ENCODE measurements around the gene ZNF358.
A peak's percentile ranks its signal among the peaks of the same experiment; 100 is the strongest.

The ZNF358 gene

GRCh38 chr19:7520131-7521051 is 4.5 kb downstream of the ZNF358 start:
- DNase-seq (ENCODE audit: low read depth), result no peak

- no peak for DNase-seq (ENCODE audit: low read depth)
Measured at GRCh38 chr19:7521551-7522071, 5.7 kb downstream of the ZNF358 start.

DNA sequence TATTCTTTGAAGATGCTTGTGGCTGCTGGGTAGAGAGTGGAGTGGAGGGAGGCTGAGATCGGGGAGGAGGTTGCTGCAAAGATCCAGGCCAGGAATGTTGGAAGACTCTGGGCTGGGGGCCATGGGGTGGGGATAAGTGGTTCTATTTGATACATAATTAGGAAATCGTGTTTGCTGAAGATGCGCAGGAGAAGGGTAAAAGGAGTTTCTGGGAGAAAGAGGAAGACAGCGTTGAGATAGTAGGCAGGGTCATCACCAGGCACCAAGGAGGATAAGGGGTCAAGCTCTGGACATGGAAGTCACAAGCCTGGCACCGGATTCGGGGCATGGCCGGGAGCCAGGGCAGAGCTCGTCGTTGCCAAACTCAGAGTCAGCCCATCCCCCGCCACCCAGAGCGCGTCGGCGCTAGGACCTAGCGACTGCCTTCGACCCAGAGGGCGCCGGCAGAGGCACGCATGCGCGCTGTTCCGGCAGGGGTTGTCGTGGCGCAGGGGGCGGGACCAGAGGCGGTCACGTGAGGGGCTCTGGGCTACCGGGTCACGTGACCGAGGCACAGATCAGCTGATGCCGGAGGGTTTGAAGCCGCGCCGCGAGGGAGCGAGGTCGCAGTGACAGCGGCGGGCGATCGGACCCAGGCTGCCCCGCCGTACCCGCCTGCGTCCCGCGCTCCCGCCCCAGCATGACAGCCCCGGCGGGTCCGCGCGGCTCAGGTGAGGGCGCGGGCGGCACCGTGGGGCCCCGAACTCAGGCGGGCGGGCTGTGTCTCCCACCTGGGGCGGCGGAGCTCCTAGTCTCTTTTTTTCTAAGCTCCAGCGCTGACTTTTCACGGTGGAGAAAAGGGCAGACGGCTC is 6.4 kb downstream of the ZNF358 start, which contains the start of gene MCOLN1:
Gene MCOLN1 (plus strand): TSS at position 553 of the 851 bp plus-strand sequence. CDS start 127 bp downstream, at position 680.
- peak; percentile 98 for DNase-seq (ENCODE audit: low read depth)

- DNase-seq (ENCODE audit: low read depth), result no peak
Measured at GRCh38 chr19:7522923-7523667, 7.2 kb downstream of the ZNF358 start.

DNA sequence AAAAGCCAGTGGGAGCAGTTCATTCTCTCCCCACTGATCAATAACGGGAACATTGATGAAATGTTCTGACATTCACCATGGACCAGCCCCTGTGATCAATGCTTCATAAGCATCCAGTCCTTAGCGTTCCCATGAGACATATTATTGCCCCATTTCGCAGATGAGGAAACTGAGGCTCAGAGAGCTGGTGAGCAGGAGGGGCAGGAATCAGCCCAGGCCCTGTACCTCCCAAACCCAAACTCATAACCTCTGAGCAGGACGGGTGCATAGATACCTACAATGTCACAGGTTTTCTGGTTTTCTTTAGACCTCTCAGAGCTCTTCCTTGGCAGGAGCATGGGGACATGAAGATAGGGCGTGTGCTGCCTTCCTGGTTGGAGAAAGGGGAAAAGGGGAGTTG is 8.6 kb downstream of the ZNF358 start:
- no peak for DNase-seq (ENCODE audit: low read depth)

DNA sequence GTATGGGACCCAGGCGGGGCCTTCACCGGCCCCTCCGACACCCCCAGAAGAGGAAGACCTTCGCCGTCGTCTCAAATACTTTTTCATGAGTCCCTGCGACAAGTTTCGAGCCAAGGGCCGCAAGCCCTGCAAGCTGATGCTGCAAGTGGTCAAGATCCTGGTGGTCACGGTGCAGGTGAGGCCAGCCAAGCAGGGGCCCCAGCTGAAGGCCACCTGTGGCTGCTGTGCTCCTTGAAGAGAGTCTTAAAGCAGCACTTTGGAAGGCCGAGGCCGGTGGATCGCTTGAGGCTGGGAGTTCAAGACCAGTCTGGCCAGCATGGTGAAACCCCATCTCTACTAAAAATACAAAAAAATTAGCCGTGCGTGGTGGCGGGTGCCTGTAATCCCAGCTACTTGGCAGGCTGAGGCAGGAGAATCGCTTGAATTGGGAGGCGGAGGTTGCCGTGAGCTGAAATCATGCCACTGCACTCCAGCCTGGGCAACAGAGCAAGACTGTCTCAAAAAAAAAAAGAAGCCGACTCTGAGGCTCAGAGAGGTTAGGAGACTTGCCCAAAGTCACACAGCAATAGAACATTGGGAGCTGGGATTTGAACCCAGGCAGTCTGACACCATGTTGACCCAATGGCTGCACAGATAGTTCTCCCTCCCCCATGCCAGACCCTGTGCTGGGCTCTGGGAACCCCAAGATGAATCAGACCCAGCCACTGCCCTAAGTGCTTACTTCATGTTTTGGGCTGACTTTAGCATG is 9.3 kb downstream of the ZNF358 start:
- no peak for DNase-seq (ENCODE audit: low read depth)

DNA sequence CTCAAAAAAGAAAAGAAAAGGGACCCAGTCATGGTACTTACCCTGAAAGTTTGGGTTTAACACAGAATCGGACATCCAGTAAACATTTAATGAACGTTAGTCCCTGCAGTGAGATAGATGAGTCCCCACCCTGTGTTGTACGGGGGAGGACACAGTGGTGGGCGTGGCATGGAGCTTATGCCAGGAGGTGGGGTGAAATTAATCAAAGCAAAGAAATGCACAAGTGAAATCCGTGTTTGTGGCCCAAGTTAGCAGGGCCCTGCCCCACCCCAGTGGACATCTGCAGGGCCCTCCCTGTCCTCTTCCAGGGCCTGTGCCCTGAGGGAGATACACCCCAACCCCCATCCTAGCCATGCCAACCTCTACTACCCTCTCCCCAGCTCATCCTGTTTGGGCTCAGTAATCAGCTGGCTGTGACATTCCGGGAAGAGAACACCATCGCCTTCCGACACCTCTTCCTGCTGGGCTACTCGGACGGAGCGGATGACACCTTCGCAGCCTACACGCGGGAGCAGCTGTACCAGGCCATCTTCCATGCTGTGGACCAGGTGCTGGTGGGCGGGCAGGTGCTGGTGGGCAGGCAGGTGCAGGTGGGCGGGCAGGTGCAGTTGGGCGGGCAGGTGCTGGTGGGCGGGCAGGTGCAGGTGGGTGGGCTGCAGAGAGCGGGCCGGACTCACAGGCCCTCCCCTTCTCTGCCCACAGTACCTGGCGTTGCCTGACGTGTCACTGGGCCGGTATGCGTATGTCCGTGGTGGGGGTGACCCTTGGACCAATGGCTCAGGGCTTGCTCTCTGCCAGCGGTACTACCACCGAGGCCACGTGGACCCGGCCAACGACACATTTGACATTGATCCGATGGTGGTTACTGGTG is 10.4 kb downstream of the ZNF358 start:
- DNase-seq (ENCODE audit: low read depth), result no peak

- no peak for DNase-seq (ENCODE audit: low read depth)
Measured at GRCh38 chr19:7527516-7528191, 11.8 kb downstream of the ZNF358 start.

- no peak for DNase-seq (ENCODE audit: low read depth)
Measured at GRCh38 chr19:7528192-7528519, 12.3 kb downstream of the ZNF358 start.

DNA sequence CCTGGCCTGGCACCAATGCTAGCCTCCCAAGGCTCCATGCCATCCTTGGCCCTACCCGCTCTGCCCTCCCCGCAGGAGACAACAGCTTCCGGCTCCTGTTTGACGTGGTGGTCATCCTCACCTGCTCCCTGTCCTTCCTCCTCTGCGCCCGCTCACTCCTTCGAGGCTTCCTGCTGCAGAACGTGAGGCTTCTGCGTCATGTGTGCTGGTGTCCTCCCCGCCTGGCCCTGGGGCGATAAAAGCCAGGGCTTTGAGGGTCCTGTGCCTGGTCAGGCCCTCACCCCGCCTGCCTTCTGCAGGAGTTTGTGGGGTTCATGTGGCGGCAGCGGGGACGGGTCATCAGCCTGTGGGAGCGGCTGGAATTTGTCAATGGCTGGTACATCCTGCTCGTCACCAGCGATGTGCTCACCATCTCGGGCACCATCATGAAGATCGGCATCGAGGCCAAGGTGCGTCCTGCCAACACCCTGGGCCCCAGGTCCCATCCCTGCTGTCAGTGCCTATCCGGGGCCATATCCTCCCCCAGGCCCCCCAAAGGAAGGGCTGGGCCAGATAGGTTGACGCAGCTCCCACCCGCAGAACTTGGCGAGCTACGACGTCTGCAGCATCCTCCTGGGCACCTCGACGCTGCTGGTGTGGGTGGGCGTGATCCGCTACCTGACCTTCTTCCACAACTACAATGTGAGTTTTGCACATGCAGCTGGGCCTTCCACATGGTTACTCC is 12.8 kb downstream of the ZNF358 start:
- DNase-seq (ENCODE audit: low read depth), result no peak

- DNase-seq (ENCODE audit: low read depth), result no peak
Measured at GRCh38 chr19:7529246-7529600, 13.3 kb downstream of the ZNF358 start.

GRCh38 chr19:7529610-7530490 is 13.9 kb downstream of the ZNF358 start:
- no peak for DNase-seq (ENCODE audit: low read depth)

DNA sequence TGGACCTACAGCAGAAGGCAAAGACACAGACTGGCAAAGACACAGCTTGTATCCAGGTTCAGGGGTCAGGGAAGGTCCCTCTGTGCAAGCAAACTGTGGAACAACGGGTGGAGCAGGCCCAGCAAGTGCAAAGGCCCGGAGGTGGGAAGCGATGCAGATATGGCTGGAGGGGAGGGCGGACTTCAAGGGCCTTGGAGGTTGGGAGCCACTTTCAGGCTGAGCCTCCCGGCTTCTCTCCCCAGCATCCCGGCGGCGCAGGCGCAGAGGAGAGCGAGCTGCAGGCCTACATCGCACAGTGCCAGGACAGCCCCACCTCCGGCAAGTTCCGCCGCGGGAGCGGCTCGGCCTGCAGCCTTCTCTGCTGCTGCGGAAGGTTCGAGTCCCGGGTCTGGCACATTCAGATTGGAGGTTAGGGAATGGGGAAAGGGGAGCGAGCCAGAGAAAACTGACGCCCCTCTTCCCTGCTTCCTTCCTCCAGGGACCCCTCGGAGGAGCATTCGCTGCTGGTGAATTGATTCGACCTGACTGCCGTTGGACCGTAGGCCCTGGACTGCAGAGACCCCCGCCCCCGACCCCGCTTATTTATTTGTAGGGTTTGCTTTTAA is 17.5 kb downstream of the ZNF358 start:
- no peak for DNase-seq (ENCODE audit: low read depth)

- peak; percentile 74 for DNase-seq (ENCODE audit: low read depth)
Measured at GRCh38 chr19:7533925-7534480, 18.1 kb downstream of the ZNF358 start.

DNA sequence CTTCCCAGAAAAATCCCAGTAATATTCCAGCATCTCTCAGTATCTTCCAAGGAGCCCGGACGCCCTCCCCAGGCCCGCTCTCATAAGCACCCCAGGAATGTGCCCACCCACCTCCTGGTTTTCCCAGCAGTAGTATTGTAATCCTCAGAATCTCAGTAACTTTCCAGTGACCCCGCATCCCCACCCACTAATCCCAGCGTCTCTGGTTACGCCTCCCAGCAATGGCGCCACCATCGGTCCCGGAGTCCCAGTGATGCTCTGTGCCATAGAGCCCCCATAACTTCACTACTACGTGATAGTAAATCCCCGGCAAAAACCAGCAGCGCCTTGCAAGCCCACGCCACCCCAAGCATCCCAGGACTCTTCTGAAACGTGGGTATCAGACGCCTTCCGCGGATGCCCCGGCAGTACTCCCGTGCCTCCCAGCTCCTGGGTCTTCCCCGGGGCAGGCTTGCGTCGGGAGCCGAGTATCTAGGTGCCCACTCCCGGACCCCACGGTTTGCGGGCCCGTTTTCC is 18.7 kb downstream of the ZNF358 start:
- DNase-seq (ENCODE audit: low read depth), result no peak

DNA sequence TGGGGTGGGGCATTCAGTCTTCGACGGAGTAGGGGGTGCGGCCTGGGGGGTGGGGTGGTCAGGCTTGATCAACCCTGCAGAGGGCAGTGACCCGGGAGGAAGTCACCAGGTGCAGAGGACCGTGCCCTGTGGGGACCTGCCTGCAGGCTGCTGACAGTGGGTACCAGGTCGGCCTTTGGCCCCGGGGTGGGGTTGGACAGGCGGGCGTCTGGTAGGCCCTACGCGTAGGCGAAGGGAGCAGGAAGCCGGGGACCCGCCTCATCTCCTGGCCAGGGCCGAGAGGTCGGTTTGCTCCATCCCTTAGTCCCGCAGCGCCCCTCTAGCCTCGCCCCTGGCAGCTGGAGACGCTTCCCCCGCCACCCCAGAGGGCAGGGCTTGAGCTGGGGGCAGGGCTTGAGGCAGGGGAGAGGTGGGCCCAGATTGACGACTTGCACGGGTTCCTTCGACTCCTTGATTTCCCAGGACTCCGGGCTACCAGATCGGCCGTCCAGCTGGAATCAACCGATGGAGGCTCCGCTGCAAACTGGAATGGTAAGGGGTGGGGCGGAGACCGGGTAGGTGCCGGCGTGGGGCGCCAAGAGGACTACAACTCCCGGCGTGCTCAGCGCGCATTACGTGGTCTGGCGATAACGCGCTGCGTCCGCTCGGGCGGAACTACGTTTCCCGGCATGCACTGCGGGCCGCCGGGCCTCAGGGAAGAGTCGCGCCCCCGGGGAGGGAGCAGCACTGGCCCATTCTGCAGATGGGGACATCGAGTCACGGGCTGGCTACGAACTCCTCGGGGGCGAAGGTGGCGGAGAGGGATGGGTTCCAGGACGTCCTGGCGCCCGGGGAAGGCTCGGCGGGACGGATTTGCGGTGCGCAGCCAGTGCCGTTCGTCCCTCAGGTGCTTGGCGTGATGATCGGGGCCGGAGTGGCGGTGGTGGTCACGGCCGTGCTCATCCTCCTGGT is 19.4 kb downstream of the ZNF358 start, which contains the start of gene PNPLA6:
Gene PNPLA6 (plus strand): TSS at position 671 of the 951 bp plus-strand sequence. CDS start 72 bp downstream, at position 743.
- DNase-seq (ENCODE audit: low read depth), result peak; percentile 86
